ENCODE data around the gene GMIP.

GRCh38 chr19:19691683-19692082 is 48.2 kb upstream of the GMIP start:
- no peak for TF ChIP-seq CTCF (IDR thresholded peaks at IDR 0.05)
- TF ChIP-seq POLR2A (IDR thresholded peaks at IDR 0.05) = no peak
